ENCODE data around the gene SOX14.
A peak's percentile ranks its signal among the peaks of the same experiment; 100 is the strongest.

GRCh38 chr3:137760341-137761098 is 3.6 kb upstream of the SOX14 start:
- TF ChIP-seq CTCF (IDR thresholded peaks at IDR 0.05; ENCODE audit: poor library complexity, severe bottlenecking), result no peak
- TF ChIP-seq EZH2 (IDR thresholded peaks at IDR 0.05; ENCODE audit: borderline replicate concordance, insufficient read depth, low read length, poor library complexity, severe bottlenecking), result peak; percentile 46
